Measurements from ENCODE around the gene CES5A.

CES5A gene

GRCh38 chr16:55901566-55902217, 26.5 kb upstream of the CES5A start:
- no peak for TF ChIP-seq CTCF (IDR thresholded peaks at IDR 0.05; ENCODE audit: low read depth, low read length)
- no peak for DNase-seq (ENCODE audit: extremely low read depth, low read depth)

GRCh38 chr16:55900616-55901393, 25.6 kb upstream of the CES5A start:
- no peak for TF ChIP-seq CTCF (IDR thresholded peaks at IDR 0.05; ENCODE audit: low read depth, low read length)
- DNase-seq (ENCODE audit: extremely low read depth, low read depth): no peak

- TF ChIP-seq CTCF (IDR thresholded peaks at IDR 0.05; ENCODE audit: low read depth, low read length): no peak
- no peak for DNase-seq (ENCODE audit: extremely low read depth, low read depth)
These were observed 24.7 kb upstream of the CES5A start for GRCh38 chr16:55899857-55900256.

GRCh38 chr16:55898592-55898991, 23.4 kb upstream of the CES5A start:
- no peak for DNase-seq (ENCODE audit: extremely low read depth, low read depth)
- no peak for TF ChIP-seq CTCF (IDR thresholded peaks at IDR 0.05; ENCODE audit: low read depth, low read length)

- DNase-seq (ENCODE audit: extremely low read depth, low read depth): no peak
These were observed 17.6 kb upstream of the CES5A start for GRCh38 chr16:55892821-55893220.

GRCh38 chr16:55889518-55889917, 14.3 kb upstream of the CES5A start:
- no peak for TF ChIP-seq CTCF (IDR thresholded peaks at IDR 0.05; ENCODE audit: low read depth, low read length)
- DNase-seq (ENCODE audit: extremely low read depth, low read depth): no peak

More at GRCh38 chr16:55892821-55893220, 17.6 kb upstream of the CES5A start:
- TF ChIP-seq CTCF (IDR thresholded peaks at IDR 0.05; ENCODE audit: low read depth, low read length): no peak

GRCh38 chr16:55888546-55888945, 13.4 kb upstream of the CES5A start:
- DNase-seq (ENCODE audit: extremely low read depth, low read depth): no peak
- TF ChIP-seq CTCF (IDR thresholded peaks at IDR 0.05; ENCODE audit: low read depth, low read length): no peak
